VCaP (cell line): ENCODE measurements around the gene SLC12A4.
A peak's percentile ranks its signal among the peaks of the same experiment; 100 is the strongest.

Experiments used
- H3K27ac ChIP-seq: fragments of 450-650 bp; 2 replicates; pipeline ENCODE4 v1.5.1; 2017
- TF ChIP-seq, protein P1 (sequence below): fragments of 450-650 bp; conservative IDR thresholded peaks from 2 replicates; pipeline ENCODE4 v1.5.1; 2017; ENCODE audit warnings: mild to moderate bottlenecking, moderate library complexity

The SLC12A4 gene

DNA sequence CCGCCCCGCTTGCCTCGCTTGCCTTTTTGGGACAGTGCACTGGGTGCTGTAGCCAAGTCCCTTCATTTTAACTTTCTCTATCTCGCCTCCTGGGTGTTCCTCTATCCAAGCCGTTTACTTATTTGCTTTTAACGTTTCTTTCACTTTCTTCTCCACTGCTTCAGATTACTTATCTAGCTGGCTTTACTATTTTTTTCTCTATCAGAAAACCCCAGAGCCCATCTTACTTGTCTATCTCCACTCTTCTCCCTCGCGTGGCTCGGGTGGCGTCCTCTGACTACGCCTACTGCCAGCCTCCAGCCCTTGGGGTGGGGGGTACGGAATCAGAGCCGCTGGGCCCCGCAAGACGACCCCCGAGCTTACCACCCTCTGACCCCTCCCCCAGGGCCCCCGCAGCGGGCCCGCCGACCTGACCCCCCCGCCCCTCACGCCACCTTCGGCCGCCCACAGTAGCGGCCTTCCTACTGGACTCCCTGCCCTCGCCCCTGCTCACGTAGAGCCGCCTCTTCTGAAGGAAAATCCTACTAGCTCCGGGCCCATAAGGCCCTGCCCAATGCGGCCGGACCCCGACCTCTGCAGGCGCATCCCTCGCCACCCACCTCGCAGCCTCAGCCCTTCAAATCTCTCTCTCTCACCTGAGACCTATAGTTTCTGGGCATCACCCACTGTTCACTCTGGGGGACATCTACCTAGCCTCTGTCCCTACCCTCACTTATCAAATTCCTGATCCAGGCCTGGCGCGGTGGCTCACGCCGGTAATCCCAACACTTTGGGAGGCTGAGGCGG is 1.0 kb upstream of the SLC12A4 start:
- TF ChIP-seq, protein P1, sequence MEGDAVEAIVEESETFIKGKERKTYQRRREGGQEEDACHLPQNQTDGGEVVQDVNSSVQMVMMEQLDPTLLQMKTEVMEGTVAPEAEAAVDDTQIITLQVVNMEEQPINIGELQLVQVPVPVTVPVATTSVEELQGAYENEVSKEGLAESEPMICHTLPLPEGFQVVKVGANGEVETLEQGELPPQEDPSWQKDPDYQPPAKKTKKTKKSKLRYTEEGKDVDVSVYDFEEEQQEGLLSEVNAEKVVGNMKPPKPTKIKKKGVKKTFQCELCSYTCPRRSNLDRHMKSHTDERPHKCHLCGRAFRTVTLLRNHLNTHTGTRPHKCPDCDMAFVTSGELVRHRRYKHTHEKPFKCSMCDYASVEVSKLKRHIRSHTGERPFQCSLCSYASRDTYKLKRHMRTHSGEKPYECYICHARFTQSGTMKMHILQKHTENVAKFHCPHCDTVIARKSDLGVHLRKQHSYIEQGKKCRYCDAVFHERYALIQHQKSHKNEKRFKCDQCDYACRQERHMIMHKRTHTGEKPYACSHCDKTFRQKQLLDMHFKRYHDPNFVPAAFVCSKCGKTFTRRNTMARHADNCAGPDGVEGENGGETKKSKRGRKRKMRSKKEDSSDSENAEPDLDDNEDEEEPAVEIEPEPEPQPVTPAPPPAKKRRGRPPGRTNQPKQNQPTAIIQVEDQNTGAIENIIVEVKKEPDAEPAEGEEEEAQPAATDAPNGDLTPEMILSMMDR, result no peak
- peak overlapping the region; percentile 24; the same call in 1 of the 2 replicates for H3K27ac ChIP-seq

DNA sequence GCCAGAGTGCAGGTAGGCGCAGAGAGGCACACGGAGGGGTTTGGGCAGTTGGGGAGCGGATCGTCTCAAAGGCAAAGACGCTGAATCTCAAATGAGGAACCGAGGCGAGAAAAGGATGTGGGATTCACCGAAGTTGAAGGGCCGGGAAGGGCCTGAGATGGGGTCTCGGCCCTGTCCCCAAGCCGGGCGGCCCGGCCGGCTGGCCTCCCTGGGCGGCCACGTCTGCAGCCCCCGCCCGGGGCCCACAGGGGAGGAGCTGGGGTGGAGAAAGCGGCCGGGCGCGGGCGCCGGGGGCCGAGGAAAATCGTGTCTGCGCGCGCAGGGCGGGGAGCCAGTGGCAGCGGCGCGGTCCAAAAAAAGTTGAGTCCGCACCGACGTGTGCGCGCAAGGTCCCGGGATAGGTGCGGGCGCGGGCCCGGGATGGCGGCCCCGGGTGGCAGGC is 458 bp downstream of the SLC12A4 start:
- TF ChIP-seq, protein P1, result no peak
- peak overlapping the region; percentile 24; the same call in 1 of the 2 replicates for H3K27ac ChIP-seq

GRCh38 chr16:67967183-67967957 is 1.1 kb downstream of the SLC12A4 start:
- no peak overlapping the region for H3K27ac ChIP-seq
- TF ChIP-seq, protein P1, result no peak

DNA sequence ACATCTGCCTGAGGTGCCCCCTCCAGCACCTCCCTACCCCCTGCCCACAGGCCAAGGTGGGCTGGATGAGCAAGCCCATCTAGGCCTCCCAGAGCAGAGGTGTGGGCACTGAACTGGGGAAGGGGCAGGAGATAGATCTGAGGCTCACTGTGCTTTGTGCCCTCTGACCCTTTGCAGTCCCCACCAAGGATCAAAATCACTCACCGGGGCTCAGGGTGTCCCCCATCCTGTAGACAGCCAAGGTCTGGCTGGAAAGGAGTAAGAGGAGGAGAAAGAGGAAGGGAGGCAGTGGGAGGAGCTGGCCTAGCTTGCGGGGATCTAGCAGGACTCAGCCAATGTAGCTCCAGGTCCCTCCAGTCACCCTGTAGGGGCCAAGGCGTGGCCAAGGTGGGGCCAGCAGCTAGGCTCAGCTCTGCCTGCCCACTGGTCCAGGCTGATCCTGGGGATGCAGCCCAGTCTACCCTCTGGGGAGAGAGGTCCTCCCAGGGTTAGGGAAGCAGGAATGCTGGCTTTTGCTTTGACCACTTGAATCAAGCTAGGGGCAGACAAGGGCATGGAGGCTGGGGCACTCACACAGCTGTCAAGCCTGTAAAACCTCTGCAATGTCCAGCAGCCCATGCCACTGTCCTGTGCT is 1.8 kb downstream of the SLC12A4 start:
- no peak overlapping the region for H3K27ac ChIP-seq
- TF ChIP-seq, protein P1, result no peak

GRCh38 chr16:67965668-67966548 is 2.5 kb downstream of the SLC12A4 start:
- TF ChIP-seq, protein P1, result no peak
- no peak overlapping the region for H3K27ac ChIP-seq

- no peak overlapping the region for H3K27ac ChIP-seq
- TF ChIP-seq, protein P1, result no peak
These were observed 3.8 kb downstream of the SLC12A4 start for GRCh38 chr16:67964477-67965131.
